SH-SY5Y (cell line): ENCODE data around the gene OR4D6.

ENCODE experiments used
- GATA2 ChIP-seq: IDR thresholded peaks from 2 replicates; pipeline ENCODE4 v1.6.1; 2011; ENCODE audit warnings: mild to moderate bottlenecking, low read depth, low read length
- GATA3 ChIP-seq: IDR thresholded peaks from 2 replicates; pipeline ENCODE4 v1.6.1; 2011; ENCODE audit warnings: low read depth, mild to moderate bottlenecking, low read length, moderate library complexity

DNA sequence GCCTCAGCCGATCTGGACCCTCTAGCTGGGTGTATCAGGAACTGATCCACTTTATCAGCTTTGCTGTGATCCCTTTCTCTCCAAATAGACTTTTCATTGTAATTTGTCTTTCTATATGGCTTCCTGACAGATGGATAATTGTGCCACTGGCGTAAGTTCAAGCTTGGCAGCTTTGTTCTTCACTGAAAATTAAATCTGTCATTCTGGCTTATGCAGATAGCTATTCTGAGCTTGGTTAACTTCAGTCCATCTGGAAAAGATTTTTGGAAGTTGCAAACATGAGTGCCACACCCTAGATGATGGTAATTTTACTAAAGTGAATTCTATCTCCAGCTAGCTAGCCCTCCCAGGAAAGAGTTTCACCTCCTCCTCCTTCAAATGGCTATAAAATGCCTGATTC lies 38.6 kb upstream of the OR4D6 start:
- no peak for TF ChIP-seq GATA2
- TF ChIP-seq GATA3: no peak
